Right lobe of liver (tissue), 6 donors: ENCODE measurements around the gene SLC16A10. TPM values are rescaled to one million over a fixed set of nuclear protein-coding genes. Genes with fewer than 3 reads are reported as not detected.

Experiments
- ATAC-seq, 4 donors: fragments of 200-7000 bp; cut with Tn5 transposase; one replicate each; pipeline ENCODE4 v1.9.1; 2020; ENCODE audit warnings: mild to moderate bottlenecking in 4 of 4, moderate library complexity in 4 of 4
- DNase-seq, 3 donors: peaks; one replicate each; pipeline ENCODE4 v3.0.0-alpha.2; 2020
- H3K27ac ChIP-seq, 3 donors: fragments of 200-600 bp; one replicate each; pipeline ENCODE4 v1.8.0; 2022
- H3K27me3 ChIP-seq, 2 donors: fragments of 200-600 bp; one replicate each; pipeline ENCODE4 v1.8.0; 2022
- H3K36me3 ChIP-seq, 4 donors: fragments of 200-600 bp; sonication (generic) in 1 of 4; one replicate each; pipeline versions ENCODE4 v1.5.1 to v1.8.0; 2017 to 2022; ENCODE audit warnings: control low read depth in 1 of 4
- H3K4me1 ChIP-seq, 4 donors: fragments of 200-600 bp; sonication (generic) in 1 of 4; one replicate each; pipeline versions ENCODE4 v1.5.1 to v1.8.0; 2017 to 2022; ENCODE audit warnings: control low read depth in 1 of 4
- H3K4me3 ChIP-seq, 3 donors: fragments of 200-600 bp; one replicate each; pipeline ENCODE4 v1.8.0; 2022
- H3K9me3 ChIP-seq, 4 donors: fragments of 200-600 bp; sonication (generic) in 1 of 4; one replicate each; pipeline versions ENCODE4 v1.5.1 to v1.8.0; 2017 to 2022; ENCODE audit warnings: control low read depth in 1 of 4
- CTCF ChIP-seq, 4 donors: fragments of 200-600 bp in 3 of 4; fragments of 450-650 bp in 1 of 4; IDR thresholded peaks; one replicate each; pipeline versions ENCODE4 v1.5.1 to v1.8.0; 2016 to 2022; ENCODE audit warnings: antibody characterized with exemption in 4 of 4, mild to moderate bottlenecking in 2 of 4
- POLR2A ChIP-seq: fragments of 450-650 bp; IDR thresholded peaks from one replicate; pipeline ENCODE4 v1.6.1; 2017; ENCODE audit warnings: antibody characterized with exemption, mild to moderate bottlenecking
- WGBS: methylation state at CpG from one replicate; pipeline ENCODE4 v1.1.6; 2018; ENCODE audit warnings: low coverage, low lambda C conversion rate; ENCODE audit not compliant: insufficient coverage; ENCODE audit errors: missing lambda C conversion rate; 5-methylcytosine and 5-hydroxymethylcytosine counted together
- intact Hi-C, 2 donors: fragments of 100-400 bp; cut with DNase I; formaldehyde crosslinking; loops; one replicate each; pipeline versions ENCODE4 v1.11.2 to v1.14.1; 2022
- small RNA-seq, 2 experiments: library from RNA; depleted of rRNA; stranded (forward); fragments of <200 nt; gene quantifications; one replicate each; pipeline ENCODE3, GENCODE V24; 2016
- total RNA-seq, 6 experiments: library from RNA; depleted of rRNA in 2 of 6; stranded (reverse); fragments of >200 nt in 2 of 6; fragmentation: NEBNext Ultra II Directional in 3 of 6; extraction: Animal tissue kit (Norgen Biotek cat#: 25700) in 3 of 6; gene quantifications; one replicate each; pipeline versions ENCODE4 v1.1.0 to v1.2.4, GENCODE V29; 2016 to 2023
- donor health status: DM: no; HTN: yes; CAD: no.
- donor health status: DM: no; HTN: no; CAD: no.
- donor health status: DM: no; HTN: no; CAD: no.
- donor health status: DM: no; HTN: yes; CAD: no.
- donor health status: DM: no; HTN: yes; CAD: no.

The SLC16A10 gene
- total RNA-seq, 6 experiments from 2014 or later = 2.9 to 15.8 (median 6.6) TPM

DNA sequence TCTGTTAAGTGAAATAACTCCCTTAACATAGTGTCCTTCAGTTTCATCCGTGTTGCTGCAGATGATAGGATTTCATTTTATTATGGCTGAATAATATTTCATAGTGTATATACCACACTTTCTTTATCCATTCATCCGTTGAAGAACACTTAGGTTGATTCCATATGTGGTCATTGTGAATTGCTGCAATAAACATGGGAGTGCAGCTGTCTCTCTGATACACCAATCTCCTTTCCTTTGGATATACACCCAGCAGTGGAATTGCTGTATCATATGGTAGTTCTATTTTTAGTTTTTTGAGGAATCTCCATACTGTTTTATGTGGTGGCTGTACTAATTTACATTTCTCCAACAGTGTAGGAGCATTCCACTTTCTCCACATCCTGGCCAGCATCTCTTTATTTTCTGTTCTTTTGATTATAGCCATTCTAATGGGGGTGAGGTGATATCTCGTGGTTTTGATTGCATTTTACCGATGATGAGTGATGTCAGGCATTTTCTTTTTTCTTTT is 193.2 kb downstream of the SLC16A10 start:
- DNase-seq = no peak

More for the DNA sequence above, 193.2 kb downstream of the SLC16A10 start:
- intact Hi-C loops = no loop called here
- ATAC-seq = no peak
- no peak for TF ChIP-seq POLR2A
- TF ChIP-seq CTCF (IDR thresholded peaks at IDR 0.05) = no peak
- Histone ChIP-seq H3K27me3 (no peaks in the 10 kb centered on the region), H3K27ac (no peak overlapping the region), H3K4me3 (no peak overlapping the region), H3K4me1 (peaks cover 0 to 39% (median 6%) of the 10 kb centered on the region in 4 donors), H3K9me3 (no peaks in the 10 kb centered on the region), H3K36me3 (peaks cover 0 to 4% (median 0%) of the 10 kb centered on the region in 4 donors)
- WGBS = 98% methylated on average over 4 of the region's 4 CpGs

Small RNAs within 50 kb of the gene (small RNA-seq; reads per million reads assigned to genes)
- gene RNU6-960P = 0 reads per million in 2 experiments

Other genes starting within 250 kb of the SLC16A10 start
- 10 to 100 TPM; 11.5 to 49.4 (median 24.2) TPM for gene AMD1, start 212.7 kb upstream of the SLC16A10 start, total RNA-seq
- gene GTF3C6, start 128.8 kb upstream of the SLC16A10 start, total RNA-seq = 10 to 100 TPM; 21.2 to 47.7 (median 30.8) TPM
- 10 to 100 TPM; 11.2 to 30.1 (median 20.3) TPM for gene RPF2, start 105.5 kb upstream of the SLC16A10 start, total RNA-seq